K562 (cell line): ENCODE measurements around the gene GALT. TPM values are rescaled to one million over a fixed set of nuclear protein-coding genes. Genes with fewer than 3 reads are reported as not detected.

ENCODE experiments used
- ATAC-seq: fragments of 200-7000 bp; cut with Tn5 transposase; 3 replicates; pipeline ENCODE4 v1.9.1; 2020; ENCODE audit warnings: moderate library complexity
- BruUV-seq: library from RNA; stranded (reverse); fragments of 400-500 nt; replicated peaks from 2 replicates; lab custom pipeline; 2021; lab: Mats Ljungman, UMichigan
- CTCF ChIA-PET: fragments of 300-600 bp; formaldehyde crosslinking; extraction: SDS; loops from one replicate; lab custom pipeline; 2021; ENCODE audit warnings: low intra/inter-chr PET ratio; lab: Yijun Ruan, JAX
- POLR2A ChIA-PET: fragments of 300-600, 350-650 bp; sonication (Branson Sonifier 250); formaldehyde crosslinking; extraction: SDS; loops from one replicate; lab custom pipeline; 2021; ENCODE audit warnings: antibody characterized with exemption, inconsistent platforms; lab: Yijun Ruan, JAX
- DNase-seq, 4 experiments: peaks; one replicate each; pipeline versions ENCODE4 v3.0.0 to v3.0.0-alpha.2; 2011 to 2018; ENCODE audit warnings: low spot score in 3 of 4, mixed read lengths in 3 of 4; ENCODE audit errors: extremely low read depth in 1 of 4
- FAIRE-seq: peaks from 2 replicates; lab custom pipeline; 2011; peaks lifted over from hg19 to GRCh38; lab: Jason Lieb, UNC
- H2AFZ ChIP-seq: 2 replicates; pipeline ENCODE4 v1.6.0; 2011; ENCODE audit warnings: low read depth, low read length, control low read depth, inconsistent platforms
- H3K27ac ChIP-seq: fragments of 200-600 bp; 3 replicates; pipeline ENCODE4 v1.8.0; 2011; ENCODE audit warnings: low read depth, mild to moderate bottlenecking, control low read depth, inconsistent platforms, low read length, moderate library complexity, mixed read lengths; ENCODE audit errors: extremely low read depth
- H3K27me3 ChIP-seq, 2 experiments: fragments of 300-600 bp in 1 of 2; 2 replicates in 1 of 2; 3 replicates in 1 of 2; pipeline versions ENCODE4 v1.6.0 to v1.8.0; 2011; ENCODE audit warnings: inconsistent platforms in 2 of 2, low read length in 2 of 2, mild to moderate bottlenecking in 1 of 2, mixed read lengths in 1 of 2, moderate library complexity in 1 of 2; ENCODE audit not compliant: control insufficient read depth in 2 of 2, insufficient read depth in 2 of 2
- H3K36me3 ChIP-seq: fragments of 300-600 bp; 3 replicates; pipeline ENCODE4 v1.8.0; 2011; ENCODE audit warnings: mild to moderate bottlenecking, low read length, inconsistent platforms; ENCODE audit not compliant: control insufficient read depth, insufficient read depth
- H3K4me1 ChIP-seq, 2 experiments: fragments of 200-600 bp in 1 of 2; replicated peaks in 1 of 2; 2 replicates in 1 of 2; 3 replicates in 1 of 2; pipeline versions ENCODE4 v1.5.1 to v1.8.0; 2011; ENCODE audit warnings: inconsistent platforms in 2 of 2, low read length in 2 of 2, mild to moderate bottlenecking in 1 of 2, mixed read lengths in 1 of 2, moderate library complexity in 1 of 2; ENCODE audit not compliant: control insufficient read depth in 2 of 2, insufficient read depth in 2 of 2
- H3K4me2 ChIP-seq: 2 replicates; pipeline ENCODE4 v1.6.1; 2011; ENCODE audit warnings: low read length, control low read depth, inconsistent platforms, mixed read lengths; ENCODE audit not compliant: insufficient read depth
- H3K4me3 ChIP-seq: fragments of 200-600 bp; sonication (generic), shearing (Covaris generic); 2 replicates; pipeline ENCODE4 v1.5.1; 2016; ENCODE audit warnings: control low read depth, inconsistent platforms
- H3K79me2 ChIP-seq: fragments of 200-600 bp; 3 replicates; pipeline ENCODE4 v1.8.0; 2011; ENCODE audit warnings: low read length, inconsistent platforms; ENCODE audit not compliant: control insufficient read depth, insufficient read depth
- H3K9ac ChIP-seq, 2 experiments: 2 replicates each; pipeline versions ENCODE4 v1.6.0 to v1.6.1; 2011; ENCODE audit warnings: low read depth in 2 of 2, low read length in 2 of 2, control low read depth in 1 of 2, inconsistent platforms in 1 of 2, mild to moderate bottlenecking in 1 of 2, mixed read lengths in 1 of 2; ENCODE audit not compliant: insufficient read depth in 1 of 2
- H3K9me1 ChIP-seq: one replicate; pipeline ENCODE4 v1.6.0; 2011; ENCODE audit warnings: inconsistent platforms, mild to moderate bottlenecking, low read length, moderate library complexity; ENCODE audit not compliant: control insufficient read depth, insufficient read depth
- H3K9me3 ChIP-seq: replicated peaks from 2 replicates; pipeline ENCODE4 v1.5.1; 2011; ENCODE audit warnings: low read depth, low read length, inconsistent platforms; ENCODE audit not compliant: control insufficient read depth, insufficient read depth
- H4K20me1 ChIP-seq: replicated peaks from 2 replicates; pipeline ENCODE4 v1.6.1; 2011; ENCODE audit warnings: low read length, inconsistent platforms, mixed read lengths; ENCODE audit not compliant: control insufficient read depth, insufficient read depth
- ADNP ChIP-seq: fragments of 200-800 bp; sonication (Bioruptor generic); IDR thresholded peaks from 2 replicates; pipeline ENCODE4 v1.6.1; 2016; ENCODE audit warnings: missing genetic modification characterization, missing compliant biosample characterization
- ELF2 ChIP-seq: fragments of 250-450 bp; sonication (Bioruptor Pico); IDR thresholded peaks from 2 replicates; pipeline ENCODE4 v1.5.0; 2021; ENCODE audit warnings: mild to moderate bottlenecking
- MYNN ChIP-seq, 2 experiments: sonication (generic); formaldehyde crosslinking in 1 of 2; IDR thresholded peaks; 2 replicates each; pipeline versions ENCODE4 v1.5.0 to v1.6.1; 2016 to 2020; ENCODE audit warnings: antibody characterized with exemption in 1 of 2, missing genetic modification reagents in 1 of 2
- SAP30 ChIP-seq: fragments of 200-600 bp; sonication (generic); IDR thresholded peaks from 2 replicates; pipeline ENCODE4 v1.6.1; 2012; ENCODE audit warnings: borderline replicate concordance, low read depth, mild to moderate bottlenecking, moderate library complexity, low read length, control low read depth, inconsistent platforms; ENCODE audit not compliant: insufficient read depth, poor library complexity, severe bottlenecking
- ZNF224 ChIP-seq: sonication (generic); formaldehyde crosslinking; IDR thresholded peaks from 2 replicates; pipeline ENCODE4 v1.8.0; 2022; ENCODE audit warnings: mild to moderate bottlenecking, missing genetic modification reagents
- WGBS: fragments of 100-300 bp; shearing (Covaris generic); methylation state at CpG from one replicate; pipeline ENCODE4 v1.1.6; 2016; ENCODE audit warnings: low coverage, mixed read lengths; ENCODE audit not compliant: insufficient coverage; ENCODE audit errors: missing lambda C conversion rate; 5-methylcytosine and 5-hydroxymethylcytosine counted together
- in situ Hi-C: fragments of 300-500 bp; cut with MboI; formaldehyde crosslinking; loops from 4 replicates; pipeline ENCODE4 v1.15.0; 2018; ENCODE audit warnings: inconsistent platforms, mixed read lengths
- intact Hi-C: fragments of 100-400 bp; cut with micrococcal nuclease; formaldehyde crosslinking; loops from 2 replicates; pipeline ENCODE4 v1.14.2; 2022
- polyA plus RNA-seq, 8 experiments: library from polyadenylated mRNA; depleted of rRNA in 4 of 8; stranded (reverse) in 5 of 8; unstranded in 3 of 8; fragments of >200 nt; fragmentation: Nextera tagmentation in 2 of 8; fragmentation: Illumina TruSeq in 1 of 8; extraction: Ambion mirVana in 2 of 8; extraction: Trizol in 1 of 8; gene quantifications; 2 replicates each; pipeline versions ENCODE4 v1.2.1 to v1.2.3, GENCODE V29; 2011 to 2014; ENCODE audit warnings: inconsistent platforms in 1 of 8, missing spikeins in 1 of 8
- total RNA-seq, 7 experiments: library from RNA; depleted of rRNA in 6 of 7; stranded (reverse); fragments of >200 nt in 6 of 7; fragmentation: Illumina TruSeq in 2 of 7; extraction: Trizol in 2 of 7; gene quantifications; 2 replicates each; pipeline versions ENCODE4 v1.2.1 to v1.2.3, GENCODE V29; 2011 to 2021; ENCODE audit warnings: low replicate concordance in 1 of 7
- TF ChIP-seq, protein P1 (sequence below): sonication (generic); formaldehyde crosslinking; IDR thresholded peaks from 2 replicates; pipeline ENCODE4 v1.8.0; 2022; ENCODE audit warnings: mild to moderate bottlenecking, missing genetic modification reagents
- TF ChIP-seq, protein P2 (sequence below): fragments of 450-650 bp; IDR thresholded peaks from 2 replicates; pipeline ENCODE4 v1.6.1; 2016; ENCODE audit warnings: low read depth
- TF ChIP-seq, protein P3 (sequence below), 2 experiments: fragments of 450-650 bp in 1 of 2; IDR thresholded peaks; 2 replicates each; pipeline ENCODE4 v1.6.1; 2011 to 2017; ENCODE audit warnings: low read depth in 2 of 2, antibody characterized with exemption in 1 of 2, borderline replicate concordance in 1 of 2, low read length in 1 of 2, mild to moderate bottlenecking in 1 of 2, mixed read lengths in 1 of 2; ENCODE audit not compliant: control insufficient read depth in 1 of 2

The GALT gene
- total and polyA plus RNA-seq, 9 of the 15 experiments (the other 6 are each of a cell fraction or from before 2014, with no cell fraction given): 7.3 to 29.2 (median 15.6) TPM

DNA sequence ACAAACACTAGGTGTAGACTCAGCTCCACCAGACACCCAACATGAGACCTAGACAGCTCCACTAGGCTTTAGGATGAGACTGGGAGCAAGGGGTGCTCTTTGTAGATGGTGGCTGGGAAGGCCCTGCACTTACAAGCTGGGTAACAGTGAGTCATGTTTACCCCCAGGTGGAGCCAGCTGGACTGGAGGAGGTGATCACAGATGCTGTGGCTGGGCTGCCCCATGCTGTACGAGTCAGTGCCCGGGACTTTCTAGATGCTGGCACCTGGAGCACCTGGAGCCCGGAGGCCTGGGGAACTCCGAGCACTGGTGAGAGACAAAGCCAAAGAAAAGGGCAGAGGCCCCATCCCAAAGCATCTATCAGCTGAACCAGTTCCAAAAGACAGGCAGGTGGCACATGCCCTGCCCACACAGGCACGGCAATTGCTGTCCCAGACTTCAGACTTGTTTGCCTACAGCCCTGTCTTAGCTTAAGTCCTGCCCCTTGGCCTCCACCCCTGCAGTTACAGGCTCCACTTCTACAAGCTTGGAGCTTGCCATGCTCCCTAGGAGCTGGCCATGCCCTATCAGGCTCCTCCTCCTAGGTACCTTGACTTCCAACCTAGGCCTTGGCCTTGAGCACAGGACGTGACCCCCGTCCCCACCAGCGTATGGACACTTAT lies 13.2 kb downstream of the GALT start:
- no TSS peak for BruUV-seq
- ChIA-PET POLR2A (interaction anchor here (0.6 to 2.8 kb wide), 2 partner anchors 8 to 24 kb away, joined by 3 to 13 read pairs; partner anchors contain the start of gene IL11RA), CTCF (no interaction called here)
- Histone ChIP-seq H3K4me1 (peaks cover 14 to 17% of the 10 kb centered on the region in 2 experiments), H3K9ac (no peak overlapping the region), H3K79me2 (no peaks in the 10 kb centered on the region), H3K4me3 (no peak overlapping the region), H3K27ac (no peak overlapping the region), H3K4me2 (no peak overlapping the region), H3K27me3 (no peaks in the 10 kb centered on the region), H3K36me3 (no peaks in the 10 kb centered on the region), H3K9me3 (no peaks in the 10 kb centered on the region), H4K20me1 (no peaks in the 10 kb centered on the region), H2AFZ (no peak overlapping the region), H3K9me1 (peaks cover 2% of the 10 kb centered on the region)
- in situ Hi-C loops: no loop called here
- WGBS: 78% methylated on average over 8 of the region's 8 CpGs
- DNase-seq (no peak), ATAC-seq (no peak), FAIRE-seq (no peak)
- intact Hi-C loops: no loop called here
- TF ChIP-seq ADNP (tag) (no peak), ZNF224 (no peak), ELF2 (CRISPR knock-in tag) (no peak), SAP30 (no peak), MYNN (IDR thresholded peaks at IDR 0.05) (no peak), MYNN (CRISPR knock-in tag; IDR thresholded peaks at IDR 0.05) (no peak)
- TF ChIP-seq, protein P1, sequence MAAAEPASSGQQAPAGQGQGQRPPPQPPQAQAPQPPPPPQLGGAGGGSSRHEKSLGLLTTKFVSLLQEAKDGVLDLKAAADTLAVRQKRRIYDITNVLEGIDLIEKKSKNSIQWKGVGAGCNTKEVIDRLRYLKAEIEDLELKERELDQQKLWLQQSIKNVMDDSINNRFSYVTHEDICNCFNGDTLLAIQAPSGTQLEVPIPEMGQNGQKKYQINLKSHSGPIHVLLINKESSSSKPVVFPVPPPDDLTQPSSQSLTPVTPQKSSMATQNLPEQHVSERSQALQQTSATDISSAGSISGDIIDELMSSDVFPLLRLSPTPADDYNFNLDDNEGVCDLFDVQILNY (CRISPR knock-in tag): no peak
- TF ChIP-seq, protein P2, sequence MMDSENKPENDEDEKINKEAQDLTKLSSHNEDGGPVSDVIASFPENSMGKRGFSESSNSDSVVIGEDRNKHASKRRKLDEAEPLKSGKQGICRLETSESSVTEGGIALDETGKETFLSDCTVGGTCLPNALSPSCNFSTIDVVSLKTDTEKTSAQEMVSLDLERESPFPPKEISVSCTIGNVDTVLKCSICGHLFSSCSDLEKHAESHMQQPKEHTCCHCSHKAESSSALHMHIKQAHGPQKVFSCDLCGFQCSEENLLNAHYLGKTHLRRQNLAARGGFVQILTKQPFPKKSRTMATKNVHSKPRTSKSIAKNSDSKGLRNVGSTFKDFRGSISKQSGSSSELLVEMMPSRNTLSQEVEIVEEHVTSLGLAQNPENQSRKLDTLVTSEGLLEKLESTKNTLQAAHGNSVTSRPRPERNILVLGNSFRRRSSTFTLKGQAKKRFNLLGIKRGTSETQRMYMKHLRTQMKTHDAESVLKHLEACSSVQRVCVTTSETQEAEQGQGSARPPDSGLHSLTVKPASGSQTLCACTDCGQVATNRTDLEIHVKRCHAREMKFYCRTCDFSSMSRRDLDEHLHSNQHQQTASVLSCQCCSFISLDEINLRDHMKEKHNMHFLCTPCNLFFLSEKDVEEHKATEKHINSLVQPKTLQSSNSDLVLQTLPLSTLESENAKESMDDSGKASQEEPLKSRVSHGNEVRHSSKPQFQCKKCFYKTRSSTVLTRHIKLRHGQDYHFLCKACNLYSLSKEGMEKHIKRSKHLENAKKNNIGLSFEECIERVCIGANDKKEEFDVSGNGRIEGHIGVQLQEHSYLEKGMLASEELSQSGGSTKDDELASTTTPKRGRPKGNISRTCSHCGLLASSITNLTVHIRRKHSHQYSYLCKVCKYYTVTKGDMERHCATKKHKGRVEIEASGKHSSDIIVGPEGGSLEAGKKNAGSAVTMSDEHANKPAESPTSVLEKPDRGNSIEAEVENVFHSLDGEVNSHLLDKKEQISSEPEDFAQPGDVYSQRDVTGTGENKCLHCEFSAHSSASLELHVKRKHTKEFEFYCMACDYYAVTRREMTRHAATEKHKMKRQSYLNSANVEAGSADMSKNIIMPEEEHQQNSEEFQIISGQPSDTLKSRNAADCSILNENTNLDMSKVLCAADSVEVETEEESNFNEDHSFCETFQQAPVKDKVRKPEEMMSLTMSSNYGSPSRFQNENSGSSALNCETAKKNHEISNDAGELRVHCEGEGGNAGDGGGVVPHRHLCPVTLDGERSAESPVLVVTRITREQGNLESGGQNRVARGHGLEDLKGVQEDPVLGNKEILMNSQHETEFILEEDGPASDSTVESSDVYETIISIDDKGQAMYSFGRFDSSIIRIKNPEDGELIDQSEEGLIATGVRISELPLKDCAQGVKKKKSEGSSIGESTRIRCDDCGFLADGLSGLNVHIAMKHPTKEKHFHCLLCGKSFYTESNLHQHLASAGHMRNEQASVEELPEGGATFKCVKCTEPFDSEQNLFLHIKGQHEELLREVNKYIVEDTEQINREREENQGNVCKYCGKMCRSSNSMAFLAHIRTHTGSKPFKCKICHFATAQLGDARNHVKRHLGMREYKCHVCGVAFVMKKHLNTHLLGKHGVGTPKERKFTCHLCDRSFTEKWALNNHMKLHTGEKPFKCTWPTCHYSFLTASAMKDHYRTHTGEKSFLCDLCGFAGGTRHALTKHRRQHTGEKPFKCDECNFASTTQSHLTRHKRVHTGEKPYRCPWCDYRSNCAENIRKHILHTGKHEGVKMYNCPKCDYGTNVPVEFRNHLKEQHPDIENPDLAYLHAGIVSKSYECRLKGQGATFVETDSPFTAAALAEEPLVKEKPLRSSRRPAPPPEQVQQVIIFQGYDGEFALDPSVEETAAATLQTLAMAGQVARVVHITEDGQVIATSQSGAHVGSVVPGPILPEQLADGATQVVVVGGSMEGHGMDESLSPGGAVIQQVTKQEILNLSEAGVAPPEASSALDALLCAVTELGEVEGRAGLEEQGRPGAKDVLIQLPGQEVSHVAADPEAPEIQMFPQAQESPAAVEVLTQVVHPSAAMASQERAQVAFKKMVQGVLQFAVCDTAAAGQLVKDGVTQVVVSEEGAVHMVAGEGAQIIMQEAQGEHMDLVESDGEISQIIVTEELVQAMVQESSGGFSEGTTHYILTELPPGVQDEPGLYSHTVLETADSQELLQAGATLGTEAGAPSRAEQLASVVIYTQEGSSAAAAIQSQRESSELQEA: no peak
- TF ChIP-seq, protein P3, sequence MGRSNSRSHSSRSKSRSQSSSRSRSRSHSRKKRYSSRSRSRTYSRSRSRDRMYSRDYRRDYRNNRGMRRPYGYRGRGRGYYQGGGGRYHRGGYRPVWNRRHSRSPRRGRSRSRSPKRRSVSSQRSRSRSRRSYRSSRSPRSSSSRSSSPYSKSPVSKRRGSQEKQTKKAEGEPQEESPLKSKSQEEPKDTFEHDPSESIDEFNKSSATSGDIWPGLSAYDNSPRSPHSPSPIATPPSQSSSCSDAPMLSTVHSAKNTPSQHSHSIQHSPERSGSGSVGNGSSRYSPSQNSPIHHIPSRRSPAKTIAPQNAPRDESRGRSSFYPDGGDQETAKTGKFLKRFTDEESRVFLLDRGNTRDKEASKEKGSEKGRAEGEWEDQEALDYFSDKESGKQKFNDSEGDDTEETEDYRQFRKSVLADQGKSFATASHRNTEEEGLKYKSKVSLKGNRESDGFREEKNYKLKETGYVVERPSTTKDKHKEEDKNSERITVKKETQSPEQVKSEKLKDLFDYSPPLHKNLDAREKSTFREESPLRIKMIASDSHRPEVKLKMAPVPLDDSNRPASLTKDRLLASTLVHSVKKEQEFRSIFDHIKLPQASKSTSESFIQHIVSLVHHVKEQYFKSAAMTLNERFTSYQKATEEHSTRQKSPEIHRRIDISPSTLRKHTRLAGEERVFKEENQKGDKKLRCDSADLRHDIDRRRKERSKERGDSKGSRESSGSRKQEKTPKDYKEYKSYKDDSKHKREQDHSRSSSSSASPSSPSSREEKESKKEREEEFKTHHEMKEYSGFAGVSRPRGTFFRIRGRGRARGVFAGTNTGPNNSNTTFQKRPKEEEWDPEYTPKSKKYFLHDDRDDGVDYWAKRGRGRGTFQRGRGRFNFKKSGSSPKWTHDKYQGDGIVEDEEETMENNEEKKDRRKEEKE (IDR thresholded peaks at IDR 0.05; ENCODE audit: borderline replicate concordance in 1 of 2, control insufficient read depth in 1 of 2, low read depth in 2 of 2, low read length in 1 of 2): no peak
